GOT3 (cell line): Measurements from ENCODE around the gene BMF.

Source experiments
- DNase-seq: peaks from one replicate; lab custom pipeline; 2025; ENCODE audit warnings: mixed read lengths; lab: John Stamatoyannopoulos, UW

The BMF gene

DNA sequence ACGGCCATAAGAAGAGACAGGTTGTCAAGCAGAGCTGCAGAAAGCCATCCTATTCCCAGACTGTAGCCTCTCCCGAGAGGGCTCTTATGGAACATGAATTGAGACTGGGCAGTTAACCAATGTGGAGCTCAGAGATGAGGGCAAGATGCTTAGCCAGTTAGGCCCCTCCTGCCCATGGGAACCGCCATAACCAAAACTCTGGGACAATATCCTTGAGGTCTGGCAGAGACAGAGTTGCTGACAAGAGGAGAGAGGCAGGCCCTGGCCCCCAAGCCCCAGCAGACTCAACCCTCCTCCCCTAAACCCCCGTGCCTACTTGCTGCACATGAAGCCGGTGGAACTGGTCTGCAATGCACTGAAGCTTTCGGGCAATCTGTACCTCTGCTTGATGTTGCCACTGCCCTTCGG, 4.8 kb downstream of the BMF start:
- no peak for DNase-seq

DNA sequence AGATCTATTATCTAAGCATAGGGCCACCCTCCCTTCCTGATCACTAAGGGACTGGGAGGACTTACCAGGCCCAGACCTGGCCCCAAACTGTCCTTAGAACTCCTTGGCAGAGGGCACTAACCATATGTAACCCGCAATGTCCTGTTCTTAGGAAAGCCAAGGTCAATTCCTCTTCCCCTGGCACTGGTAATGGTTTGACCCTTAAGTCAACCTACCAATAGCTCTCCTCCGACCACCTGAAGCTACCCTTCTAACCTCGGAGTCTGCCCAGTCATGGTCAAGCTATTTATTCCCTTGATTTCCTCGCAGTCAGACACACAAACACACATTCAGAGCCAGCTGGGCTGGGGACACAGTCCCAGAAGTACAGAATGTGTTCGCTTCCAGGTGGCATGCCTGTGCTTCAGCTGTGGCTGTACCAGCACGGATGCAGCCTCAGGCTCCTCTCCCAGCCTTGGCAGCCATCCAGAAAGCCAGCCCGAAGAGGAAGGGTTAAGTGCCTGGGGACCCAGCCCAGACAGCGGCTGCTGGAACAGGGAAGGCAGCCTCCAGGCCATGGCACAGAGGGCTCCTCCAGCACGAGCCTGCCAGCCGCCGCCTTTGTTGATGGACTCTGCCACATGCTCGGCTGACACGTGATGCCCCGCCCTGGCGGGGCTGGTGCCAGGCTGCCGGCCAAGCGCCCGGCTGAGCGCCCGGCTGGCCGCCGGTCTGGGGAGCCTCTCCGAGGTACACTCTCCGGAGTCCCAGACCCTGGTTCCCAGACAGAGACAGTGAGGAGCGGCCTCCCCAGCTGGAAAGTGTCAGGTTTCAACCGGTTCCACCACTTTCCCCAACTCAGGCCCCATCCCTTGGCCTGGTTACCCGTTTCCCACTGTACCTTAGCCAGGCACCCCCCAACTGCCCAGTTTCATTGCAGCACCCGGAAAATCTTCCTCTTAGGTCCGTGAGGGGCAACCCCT, 5.5 kb downstream of the BMF start:
- no peak for DNase-seq

DNA sequence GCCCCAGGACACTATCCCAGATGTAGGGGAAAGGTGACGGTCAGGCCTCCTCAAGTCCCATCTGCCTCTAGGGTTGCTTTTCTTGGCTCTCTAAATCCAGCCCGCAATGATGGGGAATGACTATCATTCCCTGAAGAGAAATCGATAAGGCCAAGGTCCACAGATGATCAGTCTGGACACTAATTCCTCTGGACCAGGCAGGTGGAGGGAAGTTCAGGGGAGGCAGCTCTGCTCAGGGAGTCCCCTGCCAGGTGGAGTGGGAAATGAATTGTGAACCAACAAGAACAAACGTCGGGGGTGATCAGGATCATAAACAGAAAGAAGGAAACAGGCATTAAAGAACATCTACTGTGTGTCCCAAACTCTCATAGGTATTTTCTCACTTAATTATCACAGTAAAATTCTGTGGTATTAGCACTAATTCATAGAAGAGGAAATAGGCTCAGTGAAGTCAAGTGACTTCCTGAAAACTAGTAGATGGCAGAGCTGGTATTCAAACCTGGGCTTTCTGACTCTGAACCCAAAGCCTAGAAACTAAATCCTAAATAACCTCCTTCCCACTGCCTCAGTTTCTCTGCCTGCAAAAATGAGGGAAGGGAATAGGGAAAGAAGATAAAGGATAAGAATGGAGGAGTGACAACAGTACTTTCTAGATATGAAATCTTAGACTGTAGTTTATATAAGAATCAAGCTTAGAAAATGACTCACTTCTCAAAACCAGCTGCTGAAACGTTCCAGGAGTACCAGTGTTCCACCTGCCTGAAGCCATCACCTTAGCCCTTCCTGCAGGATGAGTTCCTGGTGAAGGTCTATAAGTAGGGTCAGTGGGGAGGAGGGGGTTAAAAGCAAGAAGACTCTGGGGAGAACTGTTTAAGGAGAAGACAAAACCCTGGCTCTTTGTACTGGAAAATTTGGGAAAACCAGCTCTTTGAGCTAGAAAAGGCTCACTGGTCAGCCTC, 7.5 kb downstream of the BMF start:
- no peak for DNase-seq

GRCh38 chr15:40100123-40100946, 8.3 kb downstream of the BMF start:
- no peak for DNase-seq

GRCh38 chr15:40098489-40099261, 10.0 kb downstream of the BMF start:
- peak; percentile 44 for DNase-seq

DNA sequence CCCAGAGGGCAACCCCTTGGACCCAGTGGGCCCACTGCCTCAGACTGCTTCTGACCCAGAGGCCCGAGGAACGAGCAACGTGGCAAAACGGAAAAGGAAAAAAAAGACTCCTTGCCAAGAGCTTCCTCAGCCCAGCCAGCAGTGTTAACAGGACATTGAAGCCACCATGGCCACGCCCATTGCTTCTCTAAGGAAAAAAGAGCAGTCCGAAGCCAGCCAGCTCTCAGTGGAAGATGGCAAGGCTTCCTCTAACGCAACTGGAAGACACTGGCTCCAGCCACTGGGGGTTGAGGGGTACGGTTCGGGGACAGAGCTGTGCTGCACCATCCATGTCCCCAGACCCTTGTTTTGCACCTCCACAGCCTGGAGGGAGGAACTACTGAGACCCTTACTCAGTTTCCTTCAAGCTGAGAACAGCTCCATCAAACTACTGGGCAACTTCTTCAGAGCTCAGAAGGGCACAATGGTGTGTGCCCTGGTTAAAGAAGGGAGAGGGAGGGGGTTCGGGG, 10.7 kb downstream of the BMF start:
- DNase-seq, result no peak

- no peak for DNase-seq
Measured at GRCh38 chr15:40097096-40097967, 11.3 kb downstream of the BMF start.

- no peak for DNase-seq
Measured at GRCh38 chr15:40096094-40096891, 12.4 kb downstream of the BMF start.

GRCh38 chr15:40095371-40096093, 13.1 kb downstream of the BMF start:
- DNase-seq, result no peak

GRCh38 chr15:40094156-40094555, 14.5 kb downstream of the BMF start:
- no peak for DNase-seq

GRCh38 chr15:40092979-40093869, 15.5 kb downstream of the BMF start:
- no peak for DNase-seq

DNA sequence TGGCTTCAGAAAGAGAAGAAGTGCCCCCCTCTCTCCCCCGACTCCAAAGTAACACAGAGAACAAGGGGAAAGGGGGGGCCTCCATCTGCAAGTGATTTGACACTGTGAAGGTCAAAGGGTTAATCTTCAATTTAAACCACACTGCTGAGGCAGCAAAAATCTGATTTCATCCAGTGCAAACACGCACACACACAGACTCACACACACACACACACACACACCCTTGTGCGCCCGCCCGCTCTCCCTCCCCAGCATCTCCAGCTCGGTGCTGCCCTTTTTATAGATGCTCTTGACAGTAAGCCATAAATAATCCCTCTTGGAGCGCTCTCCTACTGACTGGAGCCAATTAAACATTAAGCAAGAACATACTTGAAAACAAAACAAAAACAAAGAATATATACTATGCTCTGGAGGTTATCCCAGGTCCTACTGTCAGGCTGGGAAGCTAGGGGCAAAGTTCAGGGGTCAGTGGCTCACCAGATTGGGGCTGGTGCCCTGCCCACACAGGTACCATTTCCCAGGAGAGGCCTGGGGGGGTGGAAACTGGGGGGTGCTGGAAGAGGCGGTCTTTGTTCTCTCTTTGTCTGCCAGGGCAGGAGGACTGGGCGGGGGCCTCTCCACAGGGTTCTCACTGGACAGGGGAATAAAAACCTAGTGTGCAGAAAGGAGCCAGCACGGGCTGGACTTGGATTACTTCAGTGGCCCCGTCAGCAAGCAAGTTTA, 16.3 kb downstream of the BMF start:
- peak; percentile 33 for DNase-seq

GRCh38 chr15:40091861-40092255, 16.8 kb downstream of the BMF start:
- no peak for DNase-seq

GRCh38 chr15:40090774-40091455, 17.8 kb downstream of the BMF start:
- no peak for DNase-seq

DNA sequence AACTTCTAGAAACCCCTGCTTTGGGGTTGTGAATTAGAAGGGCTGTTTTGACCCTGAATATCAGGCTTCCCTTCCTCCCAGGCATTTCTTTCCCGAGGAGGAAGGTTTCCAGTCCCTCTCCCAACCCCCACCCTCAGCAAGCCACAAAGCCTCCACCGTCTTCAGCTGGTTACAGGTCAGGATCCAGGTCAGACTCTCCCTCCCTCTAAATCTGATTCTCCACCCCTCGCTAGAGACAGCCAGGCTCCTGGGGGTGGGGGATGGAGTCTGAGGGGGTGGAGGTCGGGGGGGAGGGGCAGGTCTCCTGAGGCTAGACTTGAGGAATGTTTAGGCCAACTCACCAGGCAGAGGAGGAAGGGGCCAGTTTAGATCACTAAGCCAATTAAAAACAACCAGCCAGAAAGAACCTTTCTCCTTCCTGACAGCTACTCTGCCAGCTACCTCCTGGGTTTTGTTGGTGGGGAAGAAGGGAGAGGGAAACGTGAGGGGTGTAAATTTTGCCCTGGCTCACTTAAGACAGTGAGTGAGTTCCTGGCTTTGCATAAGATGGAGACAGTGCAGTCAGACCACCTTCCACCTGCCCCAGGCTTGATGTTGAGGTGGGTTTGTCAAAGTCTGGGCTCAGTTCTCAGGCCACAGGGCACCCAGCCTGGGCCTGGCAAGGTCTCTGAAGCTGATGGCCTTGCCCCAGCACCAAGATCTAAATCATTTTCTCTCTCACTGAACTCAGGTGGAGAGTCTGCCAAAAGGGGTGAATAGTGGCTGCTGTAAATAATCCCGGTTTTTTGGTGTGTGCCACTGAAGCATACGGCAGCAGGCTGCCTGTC, 19.5 kb downstream of the BMF start:
- DNase-seq, result no peak
